HG03469 (cell line): ENCODE data around the gene TXNRD1.
"Not testable (repeated sequence)": the region's sequence is repeated elsewhere in the genome, so short reads cannot be mapped to it uniquely, and the experiment has no call there.

Experiments used
- ATAC-seq: cut with Tn5 transposase; IDR thresholded peaks from one replicate; pipeline ENCODE4 v1.9.1; 2021; ENCODE audit warnings: mild to moderate bottlenecking, moderate library complexity, moderate number of reproducible peaks; ENCODE audit not compliant: unreplicated experiment

Gene TXNRD1

GRCh38 chr12:104190641-104191176, 24.9 kb upstream of the TXNRD1 start:
- ATAC-seq = no peak

GRCh38 chr12:104197264-104197663, 18.3 kb upstream of the TXNRD1 start:
- no peak for ATAC-seq

DNA sequence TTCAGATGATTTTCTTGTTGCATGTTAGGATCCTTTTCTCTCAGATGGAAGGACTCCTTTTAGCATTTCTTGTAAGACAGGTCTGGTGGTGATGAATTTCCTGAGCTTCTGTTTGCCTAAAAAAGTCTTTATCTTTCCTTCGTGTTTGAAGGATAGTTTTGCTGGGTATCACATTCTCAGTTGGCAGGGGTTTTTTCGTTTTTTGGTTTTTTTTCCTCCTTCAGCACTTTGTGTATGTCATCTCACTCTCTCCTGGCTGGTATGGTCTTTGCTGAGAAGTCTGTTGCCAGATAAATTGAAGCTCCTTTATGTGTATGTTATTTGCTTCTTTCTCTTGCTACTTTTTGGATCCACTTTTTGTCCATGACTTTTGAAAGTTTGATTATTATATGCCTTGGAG, 15.6 kb upstream of the TXNRD1 start:
- ATAC-seq = no peak

DNA sequence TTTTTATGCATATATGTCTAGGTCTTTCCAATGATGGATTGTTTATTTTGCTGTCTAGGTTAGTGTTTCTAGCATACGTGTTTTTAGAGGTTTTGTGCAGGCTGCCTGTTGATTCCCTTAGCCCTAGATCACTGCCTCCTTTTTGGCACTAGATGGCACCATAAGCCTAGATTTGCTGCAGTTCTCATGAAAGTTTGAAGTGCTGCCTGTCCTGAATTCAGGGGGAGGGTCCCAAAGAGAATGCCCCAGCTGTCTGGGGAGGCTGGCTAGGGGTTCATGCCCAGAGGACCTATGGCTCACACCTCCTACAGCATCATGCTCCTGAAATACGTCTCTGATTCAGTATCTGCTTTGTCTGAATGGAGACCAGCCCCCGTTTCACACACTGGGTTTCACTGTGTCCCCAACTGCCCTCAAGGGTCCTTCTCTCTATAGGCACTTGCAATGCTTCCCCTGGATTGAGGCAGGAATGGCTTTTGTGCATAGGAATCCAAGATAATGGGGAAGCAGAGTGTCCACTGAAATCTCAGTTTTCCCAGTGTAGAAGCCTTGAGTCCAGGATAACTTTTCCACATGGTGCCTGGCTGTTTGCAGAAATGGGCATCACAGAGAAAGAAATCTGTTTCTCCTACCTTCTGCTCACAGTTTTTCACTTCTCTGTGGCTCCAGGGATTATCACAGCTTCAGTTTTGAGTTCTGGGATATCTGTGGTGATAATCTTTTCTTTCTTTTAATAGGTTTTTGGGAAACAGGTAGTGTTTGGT, 14.2 kb upstream of the TXNRD1 start:
- no peak for ATAC-seq

DNA sequence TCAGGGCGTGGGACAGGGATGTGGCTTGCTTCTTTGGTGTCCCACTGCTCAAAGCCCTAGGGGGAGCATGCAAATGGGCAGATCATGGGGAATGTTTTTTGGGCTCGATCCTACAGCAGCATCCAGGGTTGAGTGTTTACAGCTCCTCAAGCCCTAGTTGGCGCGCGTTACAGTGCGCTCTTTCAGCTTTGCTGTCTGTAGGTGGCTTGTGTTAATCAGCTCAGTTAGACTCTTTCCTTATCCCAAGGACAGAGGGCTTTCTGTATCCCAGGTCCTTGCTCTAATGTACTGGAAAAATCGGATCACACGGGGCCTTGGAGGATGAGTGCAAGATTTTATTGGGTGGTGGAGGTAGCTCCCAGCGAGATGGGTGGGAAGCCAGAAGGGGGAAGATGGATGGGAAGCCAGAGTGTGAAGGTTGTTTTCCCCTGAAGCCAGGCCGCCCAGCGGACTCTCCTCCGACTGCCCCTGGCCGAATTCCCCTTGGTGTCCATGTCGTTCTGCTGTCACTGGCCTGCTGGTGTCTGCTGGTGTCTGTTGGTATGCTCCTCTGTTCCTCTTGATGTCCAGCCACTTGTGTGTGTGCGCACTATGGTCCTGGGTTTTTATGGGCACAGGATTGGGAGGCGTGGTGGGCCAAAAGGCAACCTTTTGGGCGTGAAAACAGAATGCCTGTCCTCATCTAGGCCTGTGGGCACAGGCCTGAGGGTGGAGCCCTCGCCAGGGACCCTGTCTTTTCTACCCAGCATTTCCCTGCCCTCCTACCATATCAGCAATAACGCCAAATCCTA, 10.7 kb upstream of the TXNRD1 start:
- ATAC-seq = no peak

DNA sequence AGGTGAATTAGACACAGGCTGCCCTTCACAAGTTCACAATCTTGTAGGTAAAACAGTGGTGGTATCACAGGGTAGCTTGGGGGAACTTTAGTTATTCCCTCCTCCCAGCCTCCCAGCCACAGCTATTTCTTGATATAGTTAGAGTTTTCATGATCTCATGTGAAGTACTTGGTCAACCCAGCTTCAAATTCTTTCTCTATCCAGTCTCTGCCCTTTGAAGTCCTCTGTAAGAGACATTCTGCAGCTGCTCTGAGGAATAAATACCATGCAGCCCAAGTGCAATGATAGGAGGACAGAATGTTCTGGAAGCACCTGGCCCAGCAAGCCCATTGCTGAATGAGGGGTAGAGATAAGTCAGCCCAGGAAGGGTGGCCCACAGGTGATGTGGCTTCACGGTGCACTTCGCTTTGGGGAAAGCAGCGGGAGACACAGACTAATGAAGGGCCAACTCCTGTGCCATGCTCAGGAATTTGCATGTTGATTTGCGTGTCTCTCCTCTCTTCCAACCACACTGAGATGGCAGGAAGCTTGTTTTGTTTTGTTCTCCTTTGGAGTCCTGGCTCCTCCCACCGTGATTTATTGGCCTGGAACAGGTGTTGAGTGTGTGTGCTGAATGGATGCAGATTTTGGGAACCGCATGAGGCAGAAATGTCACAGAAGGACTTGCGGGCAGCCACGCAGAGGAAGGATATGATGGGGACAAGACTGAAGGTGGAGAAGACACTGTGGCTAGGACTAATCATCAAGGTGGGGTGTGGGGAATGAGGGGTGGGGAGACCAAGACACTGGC, 8.0 kb upstream of the TXNRD1 start:
- no peak for ATAC-seq

- ATAC-seq = no peak
Measured at GRCh38 chr12:104212516-104212915, 3.1 kb upstream of the TXNRD1 start.

DNA sequence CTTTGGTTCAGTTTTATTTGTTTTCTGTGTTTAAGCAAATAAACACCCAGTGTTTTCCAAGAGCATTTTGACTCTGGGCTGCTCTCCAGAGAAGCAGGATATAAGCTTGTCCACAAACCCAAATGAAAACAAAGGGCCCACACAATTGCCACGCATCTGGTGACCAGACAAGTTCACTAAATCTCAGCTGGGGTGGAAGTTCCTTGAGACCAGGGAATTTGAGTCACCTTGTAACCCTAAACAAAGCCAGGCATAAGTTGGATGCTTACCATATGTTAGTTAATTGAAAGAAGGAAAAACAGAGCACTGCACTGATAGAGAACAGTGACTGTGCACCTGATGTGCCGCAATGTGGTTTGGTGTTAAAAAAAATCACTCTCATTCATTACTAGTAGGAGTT, 1.6 kb upstream of the TXNRD1 start:
- no peak for ATAC-seq

GRCh38 chr12:104216521-104216924, 944 bp downstream of the TXNRD1 start:
- no peak for ATAC-seq

- not testable (repeated sequence) for ATAC-seq
Measured at GRCh38 chr12:104218506-104218905, 2.9 kb downstream of the TXNRD1 start.

DNA sequence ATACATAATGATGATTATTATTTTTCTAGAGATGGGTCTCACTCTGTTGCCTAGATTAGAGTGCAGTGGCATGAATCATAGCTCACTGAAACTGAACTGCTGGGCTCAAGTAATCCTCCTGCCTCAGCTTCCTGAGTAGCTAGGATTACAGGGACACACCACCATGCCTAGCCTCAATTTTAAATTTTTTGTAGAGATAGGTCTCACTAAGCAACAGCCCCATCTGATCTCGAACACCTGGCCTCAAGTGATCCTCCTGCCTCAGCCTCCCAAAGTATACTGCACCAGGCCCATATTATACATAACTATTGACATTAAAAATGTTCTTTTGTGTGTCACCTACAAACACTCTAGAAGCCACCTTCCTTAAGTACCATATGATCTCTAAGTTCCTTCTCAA, 3.4 kb downstream of the TXNRD1 start:
- ATAC-seq = no peak

GRCh38 chr12:104219361-104219892, 3.8 kb downstream of the TXNRD1 start:
- ATAC-seq = no peak

DNA sequence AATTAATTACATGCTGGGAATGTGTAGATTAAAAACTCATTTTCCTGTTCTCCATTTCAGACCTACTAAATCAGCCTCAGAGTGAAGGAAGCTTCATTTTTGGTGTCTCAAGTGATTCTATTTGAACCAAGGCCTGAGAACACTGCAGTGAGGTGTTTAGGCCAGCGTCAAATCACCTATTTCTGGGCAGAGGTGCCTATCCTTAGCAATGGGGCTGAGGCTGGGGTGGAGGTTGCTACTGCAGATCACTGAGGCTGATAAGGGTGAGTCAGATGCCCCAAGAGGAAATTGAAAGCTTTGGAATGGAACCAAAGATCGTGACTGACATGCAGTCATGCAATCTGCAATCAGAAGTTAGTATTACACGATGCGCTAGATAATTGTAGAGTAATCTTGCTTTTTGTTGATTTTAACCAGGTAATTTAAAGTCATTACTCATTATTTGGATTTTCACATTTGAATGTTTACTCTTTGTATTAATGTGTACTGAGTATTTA, 4.4 kb downstream of the TXNRD1 start:
- no peak for ATAC-seq

- ATAC-seq = no peak
Measured at GRCh38 chr12:104220931-104221330, 5.4 kb downstream of the TXNRD1 start.

DNA sequence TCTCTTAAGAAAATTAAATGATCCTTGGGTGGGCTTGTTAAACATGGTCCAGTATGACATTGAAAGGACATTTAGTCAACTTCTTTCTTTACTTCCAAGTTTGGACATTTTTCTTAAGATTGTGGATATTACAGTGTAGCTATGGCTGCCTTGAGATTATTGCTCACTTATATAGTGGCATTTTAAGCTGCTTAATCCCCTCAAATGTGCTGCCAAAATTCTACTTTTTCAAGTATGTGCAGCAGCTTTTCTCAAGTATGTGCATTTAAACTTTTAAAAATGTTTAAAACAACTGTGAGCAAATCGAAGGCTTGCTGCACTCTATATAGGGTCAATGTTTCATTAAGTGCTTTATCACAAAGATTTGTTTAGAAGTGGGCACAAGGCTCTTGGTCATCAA, 7.4 kb downstream of the TXNRD1 start:
- ATAC-seq = no peak

GRCh38 chr12:104223712-104224111, 8.1 kb downstream of the TXNRD1 start:
- ATAC-seq = no peak

DNA sequence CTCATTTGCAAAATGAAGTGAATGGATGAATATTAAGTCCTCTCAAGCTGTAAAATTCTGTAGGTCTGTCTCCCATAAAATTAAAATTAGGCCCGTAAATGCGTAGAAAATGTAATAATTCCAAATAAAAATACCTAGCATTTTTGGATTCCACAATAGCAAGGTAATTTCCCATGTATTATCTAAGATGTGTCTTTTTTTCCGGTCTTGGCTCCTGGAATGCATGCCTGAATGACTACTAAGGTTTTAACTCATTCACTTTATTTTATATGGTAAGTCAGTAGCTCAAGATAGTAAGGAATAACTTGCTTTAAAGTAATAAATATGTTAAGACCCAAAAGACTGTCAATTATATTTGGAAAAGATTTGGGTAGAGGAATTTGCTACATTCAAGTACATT, 11.1 kb downstream of the TXNRD1 start:
- no peak for ATAC-seq

- no peak for ATAC-seq
Measured at GRCh38 chr12:104230304-104231095, 14.9 kb downstream of the TXNRD1 start.

GRCh38 chr12:104232609-104233280, 17.2 kb downstream of the TXNRD1 start:
- no peak for ATAC-seq
